LNCaP clone FGC (cell line): ENCODE results near the gene ARHGEF37.

ENCODE experiments used
- DNase-seq: peaks from one replicate; pipeline ENCODE4 v3.0.0-alpha.2; 2011; ENCODE audit warnings: low read depth
- H3K4me3 ChIP-seq: 2 replicates; pipeline ENCODE4 v1.5.1; 2011; ENCODE audit warnings: mild to moderate bottlenecking, low read depth, low read length, control low read depth
- CTCF ChIP-seq: IDR thresholded peaks from 2 replicates; pipeline ENCODE4 v1.5.1; 2012; ENCODE audit warnings: mild to moderate bottlenecking; ENCODE audit not compliant: control insufficient read depth, insufficient read depth; ENCODE audit errors: extremely low read depth

The ARHGEF37 gene

GRCh38 chr5:149623473-149623872 lies 42.2 kb downstream of the ARHGEF37 start:
- TF ChIP-seq CTCF, result no peak
- no peak overlapping the region for H3K4me3 ChIP-seq
- no peak for DNase-seq

- TF ChIP-seq CTCF, result no peak
- DNase-seq, result no peak
Observed at GRCh38 chr5:149627070-149627469, 45.8 kb downstream of the ARHGEF37 start.

GRCh38 chr5:149628221-149628620 lies 46.9 kb downstream of the ARHGEF37 start:
- TF ChIP-seq CTCF, result no peak
- H3K4me3 ChIP-seq, result no peak overlapping the region
- DNase-seq, result no peak

More at GRCh38 chr5:149627070-149627469, 45.8 kb downstream of the ARHGEF37 start:
- no peak overlapping the region for H3K4me3 ChIP-seq

- no peak for TF ChIP-seq CTCF
- DNase-seq, result no peak
- H3K4me3 ChIP-seq, result no peak overlapping the region
Observed at GRCh38 chr5:149628846-149629388, 47.6 kb downstream of the ARHGEF37 start.

GRCh38 chr5:149629421-149629820 lies 48.1 kb downstream of the ARHGEF37 start:
- DNase-seq, result no peak
- no peak overlapping the region for H3K4me3 ChIP-seq
- TF ChIP-seq CTCF, result no peak

GRCh38 chr5:149630337-149630736 lies 49.0 kb downstream of the ARHGEF37 start:
- no peak overlapping the region for H3K4me3 ChIP-seq
- no peak for DNase-seq
- no peak for TF ChIP-seq CTCF

GRCh38 chr5:149631506-149631905 lies 50.2 kb downstream of the ARHGEF37 start:
- TF ChIP-seq CTCF, result no peak
- H3K4me3 ChIP-seq, result no peak overlapping the region
- no peak for DNase-seq
